AG20443 (cell line): ENCODE measurements around the gene CRACDL.

ENCODE experiments used
- DNase-seq: peaks from one replicate; pipeline ENCODE4 v3.0.0; 2012; ENCODE audit warnings: low spot score, mixed read lengths

CRACDL gene

DNA sequence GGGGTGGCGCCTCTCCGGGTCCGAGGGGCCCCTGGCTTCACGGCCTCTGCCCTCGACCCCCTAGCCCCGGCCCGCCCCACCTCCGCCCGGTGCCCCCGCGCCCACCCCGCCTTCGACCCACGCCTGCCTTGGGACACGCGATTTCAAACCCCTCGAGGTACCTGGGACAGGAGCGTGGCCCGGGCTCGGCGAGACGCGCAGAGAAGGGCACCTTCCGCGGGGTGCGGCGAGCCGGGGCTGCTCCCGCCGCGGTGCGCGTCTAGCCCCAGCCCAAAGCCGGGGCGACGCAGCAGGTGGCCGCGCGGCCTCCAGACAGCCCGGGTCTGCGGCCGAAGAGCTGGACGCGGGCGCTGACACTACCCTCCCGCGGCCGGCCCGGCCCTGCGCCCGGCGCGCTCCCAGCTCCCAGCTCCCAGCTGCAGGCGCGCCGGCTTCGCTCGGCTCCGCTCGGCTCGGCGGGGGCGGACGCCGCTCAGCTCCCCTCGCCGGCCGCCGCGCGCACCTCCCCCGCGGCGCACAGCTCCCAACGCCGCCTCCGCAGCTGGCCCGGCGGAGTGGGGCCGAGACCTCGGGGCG lies at the start of gene CRACDL:
CRACDL (minus strand) TSS at position 449 of the 576 bp plus-strand sequence. CDS start 89,425 bp downstream, outside the sequence.
- peak; percentile 64 for DNase-seq

- DNase-seq: no peak
These were observed 39.6 kb upstream of the CRACDL start for GRCh38 chr2:98975611-98976010.

GRCh38 chr2:98972582-98973167 lies 36.6 kb upstream of the CRACDL start:
- DNase-seq: no peak

GRCh38 chr2:98959810-98960507 lies 23.9 kb upstream of the CRACDL start:
- no peak for DNase-seq

GRCh38 chr2:98952966-98953365 lies 16.9 kb upstream of the CRACDL start:
- no peak for DNase-seq

DNA sequence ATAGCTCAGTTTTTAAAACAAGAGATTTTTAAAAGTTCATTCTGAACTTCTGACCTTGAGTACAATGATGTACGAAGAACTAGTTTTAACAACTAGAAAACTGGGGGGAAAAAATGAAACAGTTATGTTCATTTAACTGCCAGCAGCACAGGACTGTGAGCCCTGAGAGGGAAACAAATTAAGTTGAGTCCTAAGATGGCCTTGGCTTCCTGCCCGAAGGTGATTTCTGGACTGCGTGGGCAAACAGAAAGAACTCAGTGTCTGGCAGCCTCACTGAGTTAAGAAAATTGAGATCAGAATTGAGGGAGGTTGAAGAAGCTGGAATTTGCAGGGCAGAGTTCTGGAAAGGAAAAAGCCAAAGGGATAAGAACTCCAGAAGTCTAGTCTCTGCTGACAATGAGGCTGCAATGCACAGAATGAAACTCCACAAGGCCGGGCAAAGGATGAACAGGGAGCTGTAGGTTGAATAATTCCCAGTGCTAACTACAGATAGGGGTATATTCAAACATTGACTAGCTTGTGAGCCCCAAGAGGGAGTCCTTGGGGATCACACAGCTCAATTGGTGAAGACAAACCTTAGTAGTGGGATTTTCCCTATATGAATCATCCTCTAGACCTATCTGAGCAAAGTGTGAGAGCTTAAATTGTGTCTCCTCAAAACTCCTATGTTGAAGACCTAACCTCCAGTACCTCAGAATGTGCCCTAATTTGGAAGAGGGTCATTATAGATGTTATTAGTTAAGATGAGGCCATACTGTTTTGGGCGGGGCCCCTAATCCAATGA lies 13.1 kb upstream of the CRACDL start:
- no peak for DNase-seq

DNA sequence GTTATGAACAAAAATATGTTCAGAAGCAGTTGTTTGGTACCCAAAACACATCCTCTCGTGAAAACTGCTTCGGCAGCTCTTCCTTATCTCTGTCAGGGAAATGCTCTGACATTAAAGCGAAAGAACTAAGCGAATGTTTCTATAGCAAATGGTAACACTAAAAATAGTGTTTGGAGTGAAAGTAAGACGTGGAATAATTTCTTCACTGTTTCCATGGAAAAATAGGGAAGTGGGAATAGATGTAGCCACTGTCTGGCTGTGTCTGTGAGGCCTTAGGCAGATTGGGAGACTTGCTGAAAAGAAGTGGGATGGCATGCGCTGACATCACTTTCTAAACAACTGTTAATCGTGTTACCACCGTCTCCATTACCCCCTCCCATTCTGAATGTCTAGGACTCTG lies 11.5 kb upstream of the CRACDL start:
- DNase-seq: no peak

GRCh38 chr2:98946855-98947254 lies 10.8 kb upstream of the CRACDL start:
- DNase-seq: no peak

- peak; percentile 40 for DNase-seq
These were observed 8.8 kb upstream of the CRACDL start for GRCh38 chr2:98944775-98945174.

DNA sequence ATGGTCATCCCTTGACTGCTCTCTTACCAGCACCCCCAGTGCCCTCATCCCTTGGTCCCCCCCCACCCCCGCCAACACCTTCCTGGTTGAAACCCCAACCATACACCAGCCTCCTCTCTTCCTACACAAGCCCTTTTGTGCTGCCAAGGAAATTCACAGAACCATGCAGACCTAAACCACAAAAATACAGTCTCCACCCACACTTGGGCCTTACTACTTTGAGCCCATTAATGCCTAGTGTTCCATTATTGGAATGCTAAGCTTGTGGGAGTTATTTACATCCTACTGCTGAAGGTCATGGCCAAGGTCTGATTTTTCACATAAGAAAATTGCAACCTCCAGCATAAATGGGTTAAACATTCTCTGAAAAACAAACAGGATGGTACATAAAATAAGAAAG lies 4.1 kb upstream of the CRACDL start:
- no peak for DNase-seq

- no peak for DNase-seq
These were observed 1.9 kb upstream of the CRACDL start for GRCh38 chr2:98937906-98938305.

GRCh38 chr2:98936353-98937351 lies 627 bp upstream of the CRACDL start:
- DNase-seq: no peak

DNA sequence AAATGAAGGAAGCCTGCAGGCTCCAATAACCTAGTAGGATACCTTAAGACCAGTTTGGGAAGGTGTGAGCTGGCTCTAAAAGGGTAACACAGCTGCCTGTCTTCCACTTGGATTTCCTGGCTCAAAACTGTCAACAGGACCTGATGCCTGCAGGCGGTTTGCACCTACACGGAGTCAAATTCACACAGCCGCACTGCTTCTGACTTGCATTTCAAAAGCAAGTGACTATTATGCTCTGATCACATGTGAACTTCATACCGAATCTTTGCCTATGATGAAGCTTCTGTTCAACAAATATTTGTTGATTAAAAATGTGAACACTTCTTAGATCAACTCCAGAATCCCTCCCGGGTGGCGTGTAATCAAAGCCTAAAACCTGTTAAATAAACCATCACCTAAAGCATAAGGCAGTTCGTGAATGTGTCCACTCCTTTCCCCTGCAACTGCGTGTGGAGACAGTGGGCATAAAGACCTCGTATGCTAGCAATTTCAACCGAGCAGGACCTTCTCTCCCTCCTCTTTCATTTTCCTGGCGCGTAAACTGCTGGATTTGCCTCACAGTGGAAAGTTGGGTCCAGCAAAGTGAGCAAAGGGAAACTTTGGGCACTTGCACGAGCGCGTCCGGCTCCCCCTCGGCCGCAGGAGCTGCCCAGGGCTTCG lies 784 bp downstream of the CRACDL start:
- no peak for DNase-seq

GRCh38 chr2:98932778-98933343 lies 3.2 kb downstream of the CRACDL start:
- DNase-seq: no peak

GRCh38 chr2:98932164-98932563 lies 3.9 kb downstream of the CRACDL start:
- DNase-seq: no peak

GRCh38 chr2:98931596-98931995 lies 4.4 kb downstream of the CRACDL start:
- no peak for DNase-seq

GRCh38 chr2:98929920-98930319 lies 6.1 kb downstream of the CRACDL start:
- DNase-seq: no peak

- no peak for DNase-seq
These were observed 7.8 kb downstream of the CRACDL start for GRCh38 chr2:98928242-98928641.

- DNase-seq: no peak
These were observed 9.0 kb downstream of the CRACDL start for GRCh38 chr2:98927027-98927426.

DNA sequence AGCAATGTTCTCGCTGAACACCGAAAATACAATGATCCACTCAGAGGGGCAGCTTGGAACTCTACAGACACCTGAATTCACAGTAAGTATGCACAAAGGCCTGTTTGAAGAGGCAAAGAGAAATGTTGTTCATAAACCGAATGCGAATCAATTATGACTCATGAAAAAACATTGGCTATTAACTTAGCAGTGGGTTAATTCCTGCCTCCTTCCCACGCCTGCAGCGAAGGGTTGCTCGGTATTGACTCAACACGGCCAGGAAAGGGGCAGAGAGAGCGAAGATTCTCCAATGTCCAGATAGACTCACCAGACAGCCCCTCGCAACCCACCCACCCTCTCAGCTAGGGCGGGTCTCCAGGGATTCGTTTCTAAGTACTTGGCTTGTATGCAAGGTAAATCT lies 9.4 kb downstream of the CRACDL start:
- DNase-seq: no peak

- DNase-seq: no peak
These were observed 11.1 kb downstream of the CRACDL start for GRCh38 chr2:98924910-98925309.
